Cardiac fibroblast (primary cell): ENCODE data around the gene PCDHGA6.
"Not testable (repeated sequence)": the region's sequence is repeated elsewhere in the genome, so short reads cannot be mapped to it uniquely, and the experiment has no call there.

ENCODE experiments used
- DNase-seq, 2 donors: peaks; one replicate each; pipeline versions ENCODE4 v3.0.0 to v3.0.0-alpha.2; 2010; ENCODE audit warnings: low read depth in 2 of 2
- H3K4me3 ChIP-seq, 2 donors: replicated peaks in 1 of 2; 1 replicate in 1 of 2; 2 replicates in 1 of 2; pipeline ENCODE4 v1.5.1; 2011; ENCODE audit warnings: low read depth in 2 of 2, low read length in 2 of 2, mild to moderate bottlenecking in 2 of 2, moderate library complexity in 1 of 2
- TF ChIP-seq, protein P1 (sequence below): IDR thresholded peaks from one replicate; pipeline ENCODE4 v1.5.1; 2011; ENCODE audit warnings: low read depth, mild to moderate bottlenecking, low read length, inconsistent platforms

Gene PCDHGA6

DNA sequence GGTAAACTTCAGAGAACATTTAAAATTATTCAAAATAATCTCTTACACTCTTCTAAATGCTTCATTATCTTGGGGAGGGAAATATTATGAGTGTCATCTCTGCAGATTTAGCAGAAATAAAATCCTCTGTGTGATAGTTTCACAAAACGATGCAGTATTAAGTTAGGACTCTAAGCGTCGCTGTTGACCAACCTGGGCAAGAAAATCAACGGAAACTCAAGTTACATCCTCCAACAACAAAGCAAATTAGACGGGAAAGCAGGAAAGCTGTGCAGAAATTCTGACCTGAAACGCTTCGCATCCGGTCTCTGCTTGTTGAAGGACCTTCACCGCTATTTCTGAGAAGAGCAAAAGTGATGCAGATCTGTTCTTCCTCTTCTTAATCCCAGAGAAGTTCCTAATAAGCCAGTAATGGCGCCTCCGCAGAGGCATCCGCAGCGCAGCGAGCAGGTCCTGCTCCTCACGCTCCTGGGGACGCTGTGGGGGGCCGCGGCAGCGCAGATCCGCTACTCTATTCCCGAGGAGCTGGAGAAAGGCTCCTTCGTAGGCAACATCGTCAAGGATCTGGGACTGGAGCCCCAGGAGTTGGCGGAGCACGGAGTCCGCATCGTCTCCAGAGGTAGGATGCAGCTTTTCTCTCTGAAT, at the start of gene PCDHGA6:
PCDHGA6 (plus strand) TSS at position 219 of the 645 bp plus-strand sequence; CDS start at position 412, 193 bp downstream.
- TF ChIP-seq, protein P1, sequence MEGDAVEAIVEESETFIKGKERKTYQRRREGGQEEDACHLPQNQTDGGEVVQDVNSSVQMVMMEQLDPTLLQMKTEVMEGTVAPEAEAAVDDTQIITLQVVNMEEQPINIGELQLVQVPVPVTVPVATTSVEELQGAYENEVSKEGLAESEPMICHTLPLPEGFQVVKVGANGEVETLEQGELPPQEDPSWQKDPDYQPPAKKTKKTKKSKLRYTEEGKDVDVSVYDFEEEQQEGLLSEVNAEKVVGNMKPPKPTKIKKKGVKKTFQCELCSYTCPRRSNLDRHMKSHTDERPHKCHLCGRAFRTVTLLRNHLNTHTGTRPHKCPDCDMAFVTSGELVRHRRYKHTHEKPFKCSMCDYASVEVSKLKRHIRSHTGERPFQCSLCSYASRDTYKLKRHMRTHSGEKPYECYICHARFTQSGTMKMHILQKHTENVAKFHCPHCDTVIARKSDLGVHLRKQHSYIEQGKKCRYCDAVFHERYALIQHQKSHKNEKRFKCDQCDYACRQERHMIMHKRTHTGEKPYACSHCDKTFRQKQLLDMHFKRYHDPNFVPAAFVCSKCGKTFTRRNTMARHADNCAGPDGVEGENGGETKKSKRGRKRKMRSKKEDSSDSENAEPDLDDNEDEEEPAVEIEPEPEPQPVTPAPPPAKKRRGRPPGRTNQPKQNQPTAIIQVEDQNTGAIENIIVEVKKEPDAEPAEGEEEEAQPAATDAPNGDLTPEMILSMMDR = peak; percentile 70
- H3K4me3 ChIP-seq = peak within 1 kb of the TSS; percentile 40 to 48
- peak; percentile 40 to 66 for DNase-seq

DNA sequence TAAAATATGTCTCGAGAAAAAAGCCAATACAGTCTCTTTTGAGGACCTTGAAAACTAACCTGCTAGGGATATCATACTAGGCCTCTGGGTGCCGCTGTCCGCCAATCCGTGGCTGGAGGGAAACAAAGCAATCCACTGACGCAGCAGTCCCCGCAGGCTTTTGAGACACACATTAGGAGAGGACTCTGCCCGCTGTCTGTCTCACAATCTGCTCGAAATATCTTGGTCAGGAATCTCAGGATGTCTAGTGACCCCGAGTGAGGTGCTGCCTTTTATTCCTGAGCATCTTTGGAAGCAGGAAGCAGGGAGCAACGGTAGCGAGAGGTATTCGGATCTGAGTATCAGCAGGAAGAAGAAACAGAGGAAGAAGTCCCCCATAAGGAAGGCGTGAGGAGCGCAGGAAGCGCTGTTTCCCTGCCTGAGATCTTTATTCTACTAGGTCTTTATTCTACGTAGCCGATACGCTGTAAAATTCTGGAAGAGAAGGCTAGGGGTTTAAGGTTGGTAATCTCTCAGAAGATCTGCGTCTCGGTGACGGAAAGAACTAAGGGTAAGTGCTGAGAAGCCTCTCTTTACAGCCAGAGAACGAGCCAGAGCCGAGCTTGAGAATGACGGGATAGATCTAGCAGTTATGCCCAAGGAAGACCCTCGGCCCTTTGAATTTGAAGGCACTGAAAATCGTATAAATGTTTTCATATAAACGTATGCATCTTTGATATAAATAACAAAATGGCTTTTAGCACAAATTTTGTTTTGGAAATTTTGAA, 47.4 kb upstream of the PCDHGA6 start:
- TF ChIP-seq, protein P1 = peak; percentile 78
- peak overlapping the region; percentile 35 to 41 for H3K4me3 ChIP-seq
- peak; percentile 72 to 81 for DNase-seq

- TF ChIP-seq, protein P1 = no peak
- DNase-seq = no peak
- no peak overlapping the region for H3K4me3 ChIP-seq
These were observed 45.5 kb upstream of the PCDHGA6 start for GRCh38 chr5:141328231-141328630.

GRCh38 chr5:141330299-141331080, 43.2 kb upstream of the PCDHGA6 start, which contains the start of gene PCDHGA1:
TSS of gene PCDHGA1 (plus strand) at chr5:141330514.
- H3K4me3 ChIP-seq = peak within 1 kb of the TSS; percentile 0 to 35
- TF ChIP-seq, protein P1 = peak; percentile 72
- DNase-seq = peak; percentile 59 to 75

DNA sequence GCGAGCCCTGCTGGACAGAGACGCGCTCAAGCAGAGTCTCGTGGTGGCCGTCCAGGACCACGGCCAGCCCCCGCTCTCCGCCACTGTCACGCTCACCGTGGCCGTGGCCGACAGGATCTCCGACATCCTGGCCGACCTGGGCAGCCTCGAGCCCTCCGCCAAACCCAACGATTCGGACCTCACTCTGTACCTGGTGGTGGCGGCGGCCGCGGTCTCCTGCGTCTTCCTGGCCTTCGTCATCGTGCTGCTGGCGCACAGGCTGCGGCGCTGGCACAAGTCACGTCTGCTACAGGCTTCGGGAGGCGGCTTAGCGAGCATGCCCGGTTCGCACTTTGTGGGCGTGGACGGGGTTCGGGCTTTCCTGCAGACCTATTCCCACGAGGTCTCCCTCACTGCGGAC, 41.1 kb upstream of the PCDHGA6 start:
- not testable (repeated sequence) for DNase-seq, H3K4me3 ChIP-seq

GRCh38 chr5:141338538-141339306, 35.0 kb upstream of the PCDHGA6 start, which contains the start of gene PCDHGA2:
TSS of gene PCDHGA2 (plus strand) at chr5:141338760.
- peak within 1 kb of the TSS; percentile 29 to 33 for H3K4me3 ChIP-seq
- TF ChIP-seq, protein P1 = peak; percentile 49
- peak; percentile 54 to 73 for DNase-seq

- not testable (repeated sequence) for DNase-seq, H3K4me3 ChIP-seq
These were observed 32.8 kb upstream of the PCDHGA6 start for GRCh38 chr5:141340781-141341354.
